Measurements from ENCODE around the gene THSD7A. TPM values are rescaled to one million over a fixed set of nuclear protein-coding genes. Genes with fewer than 3 reads are reported as not detected.

The THSD7A gene
- total and polyA plus RNA-seq, 2 of the 8 experiments (the other 6 are each of a cell fraction or from before 2014, with no cell fraction given) = 0.44 to 1.2 TPM

DNA sequence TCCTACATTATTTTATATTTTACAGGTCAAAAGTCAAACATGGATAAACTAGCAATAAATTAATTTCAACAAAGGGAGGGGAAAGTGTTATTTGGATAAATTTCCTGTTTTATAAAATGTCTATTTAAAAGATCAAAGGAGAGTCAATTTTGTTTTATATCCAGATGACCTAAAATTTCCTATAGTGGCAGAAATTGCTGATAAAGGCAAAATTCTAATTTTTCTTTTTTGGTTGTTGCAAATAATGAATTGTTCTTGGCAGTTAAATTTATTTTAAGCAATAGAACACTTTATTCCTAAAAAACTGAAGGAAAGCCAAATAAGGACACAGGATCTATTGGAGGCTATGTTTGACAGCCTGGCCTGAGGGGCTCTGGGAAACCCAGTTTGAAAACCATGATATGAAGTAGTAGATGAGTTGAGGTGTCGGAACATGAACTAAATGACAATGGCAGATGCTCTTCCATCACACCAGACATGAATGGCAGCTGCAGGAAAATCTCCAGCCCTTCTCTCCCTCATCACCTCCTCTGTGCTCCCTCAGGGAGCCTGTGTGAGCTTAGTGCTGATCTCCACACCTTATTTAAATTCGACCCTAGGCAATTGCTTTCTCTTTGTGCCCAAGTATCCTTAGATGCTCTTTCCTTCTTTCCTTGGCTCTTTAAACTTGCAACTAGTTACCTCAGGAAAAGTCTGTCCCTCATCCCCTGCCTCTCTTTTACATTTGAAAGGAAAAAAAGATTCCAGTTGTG lies 395.0 kb downstream of the THSD7A start (continued):
- TF ChIP-seq RNF2 (IDR thresholded peaks at IDR 0.05; ENCODE audit: borderline replicate concordance, low read depth, low read length, missing control alignments, poor library complexity, severe bottlenecking) = no peak
- TF ChIP-seq TAF7 (optimal IDR thresholded peaks at IDR 0.05; ENCODE audit: borderline replicate concordance, low read depth, low read length) = no peak

All from H1 (cell line).